ENCODE data around the gene DMXL2.

The DMXL2 gene, protein sequence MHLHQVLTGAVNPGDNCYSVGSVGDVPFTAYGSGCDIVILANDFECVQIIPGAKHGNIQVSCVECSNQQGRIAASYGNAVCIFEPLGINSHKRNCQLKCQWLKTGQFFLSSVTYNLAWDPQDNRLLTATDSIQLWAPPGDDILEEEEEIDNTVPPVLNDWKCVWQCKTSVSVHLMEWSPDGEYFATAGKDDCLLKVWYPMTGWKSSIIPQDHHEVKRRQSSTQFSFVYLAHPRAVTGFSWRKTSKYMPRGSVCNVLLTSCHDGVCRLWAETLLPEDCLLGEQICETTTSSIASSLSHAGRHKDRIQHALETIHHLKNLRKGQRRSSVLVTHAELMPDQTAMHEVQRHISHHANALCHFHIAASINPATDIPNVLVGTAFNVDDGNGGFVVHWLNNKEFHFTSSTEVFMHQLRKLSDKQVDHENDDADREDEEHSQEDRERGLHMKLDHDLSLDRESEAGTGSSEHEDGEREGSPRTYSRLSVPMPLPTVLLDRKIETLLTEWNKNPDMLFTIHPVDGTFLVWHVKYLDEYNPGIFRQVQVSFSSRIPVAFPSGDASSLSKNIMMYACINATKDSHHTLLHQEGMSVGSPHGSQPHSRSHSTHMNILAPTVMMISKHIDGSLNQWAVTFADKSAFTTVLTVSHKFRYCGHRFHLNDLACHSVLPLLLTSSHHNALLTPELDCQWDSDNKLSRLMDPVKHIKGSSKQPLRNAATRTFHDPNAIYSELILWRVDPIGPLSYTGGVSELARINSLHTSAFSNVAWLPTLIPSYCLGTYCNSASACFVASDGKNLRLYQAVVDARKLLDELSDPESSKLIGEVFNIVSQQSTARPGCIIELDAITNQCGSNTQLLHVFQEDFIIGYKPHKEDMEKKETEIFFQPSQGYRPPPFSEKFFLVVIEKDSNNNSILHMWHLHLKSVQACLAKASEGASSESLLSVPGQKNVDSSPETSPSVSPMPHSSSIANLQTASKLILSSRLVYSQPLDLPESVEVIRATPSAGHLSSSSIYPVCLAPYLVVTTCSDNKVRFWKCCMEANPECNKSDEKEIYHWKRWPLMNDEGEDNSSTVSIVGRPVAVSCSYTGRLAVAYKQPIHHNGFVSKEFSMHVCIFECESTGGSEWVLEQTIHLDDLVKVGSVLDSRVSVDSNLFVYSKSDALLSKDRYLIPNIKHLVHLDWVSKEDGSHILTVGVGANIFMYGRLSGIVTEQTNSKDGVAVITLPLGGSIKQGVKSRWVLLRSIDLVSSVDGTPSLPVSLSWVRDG (N-terminal part only)

DNA sequence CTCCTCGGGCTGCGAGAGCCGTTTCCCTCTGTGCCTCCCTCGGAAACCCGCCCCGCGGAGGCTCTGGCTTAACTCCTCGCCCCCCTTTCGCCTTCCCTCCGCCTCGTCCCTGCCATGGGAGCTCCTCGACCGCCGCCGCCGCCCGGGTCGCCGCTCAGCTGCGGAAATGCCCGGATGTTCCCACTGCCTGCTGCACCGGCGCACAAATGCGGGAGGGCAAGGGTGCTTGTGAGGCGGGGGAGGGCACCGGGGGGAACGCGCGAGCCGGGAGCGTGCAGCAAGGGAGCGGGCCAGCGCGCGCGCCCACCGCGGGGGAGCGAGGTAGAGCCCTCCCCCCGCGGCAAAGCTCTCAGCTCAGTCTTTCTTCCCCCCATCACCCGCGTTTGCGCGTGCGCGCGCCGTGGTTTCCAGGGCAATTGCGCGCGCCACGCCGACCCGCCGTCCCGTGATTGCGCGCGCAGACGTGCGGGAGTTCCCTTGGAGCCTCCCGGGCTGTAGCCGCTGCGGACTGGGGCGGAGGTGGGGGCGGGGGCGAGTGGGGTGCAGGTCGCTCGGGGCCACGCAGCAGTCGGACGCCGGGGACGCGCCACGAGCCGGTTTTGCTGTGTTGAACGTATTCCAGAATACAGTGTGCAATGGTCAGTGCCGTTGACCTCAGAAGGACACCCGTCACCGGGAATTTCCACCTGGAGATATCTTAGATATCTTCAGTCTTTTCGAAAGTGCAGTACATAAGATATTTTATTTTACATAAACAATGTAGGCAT lies at the start of gene DMXL2:
TSS of gene DMXL2 (minus strand) at position 168 of the 767 bp plus-strand sequence. CDS start 226 bp downstream, outside the sequence.
- TF ChIP-seq, protein P1, sequence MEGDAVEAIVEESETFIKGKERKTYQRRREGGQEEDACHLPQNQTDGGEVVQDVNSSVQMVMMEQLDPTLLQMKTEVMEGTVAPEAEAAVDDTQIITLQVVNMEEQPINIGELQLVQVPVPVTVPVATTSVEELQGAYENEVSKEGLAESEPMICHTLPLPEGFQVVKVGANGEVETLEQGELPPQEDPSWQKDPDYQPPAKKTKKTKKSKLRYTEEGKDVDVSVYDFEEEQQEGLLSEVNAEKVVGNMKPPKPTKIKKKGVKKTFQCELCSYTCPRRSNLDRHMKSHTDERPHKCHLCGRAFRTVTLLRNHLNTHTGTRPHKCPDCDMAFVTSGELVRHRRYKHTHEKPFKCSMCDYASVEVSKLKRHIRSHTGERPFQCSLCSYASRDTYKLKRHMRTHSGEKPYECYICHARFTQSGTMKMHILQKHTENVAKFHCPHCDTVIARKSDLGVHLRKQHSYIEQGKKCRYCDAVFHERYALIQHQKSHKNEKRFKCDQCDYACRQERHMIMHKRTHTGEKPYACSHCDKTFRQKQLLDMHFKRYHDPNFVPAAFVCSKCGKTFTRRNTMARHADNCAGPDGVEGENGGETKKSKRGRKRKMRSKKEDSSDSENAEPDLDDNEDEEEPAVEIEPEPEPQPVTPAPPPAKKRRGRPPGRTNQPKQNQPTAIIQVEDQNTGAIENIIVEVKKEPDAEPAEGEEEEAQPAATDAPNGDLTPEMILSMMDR (conservative IDR thresholded peaks at IDR 0.05; ENCODE audit: low read length), result no peak
- DNase-seq (ENCODE audit: low read depth), result peak; percentile 82
- H3K4me3 ChIP-seq (ENCODE audit: low read length), result peak within 1 kb of the TSS; percentile 84

DNA sequence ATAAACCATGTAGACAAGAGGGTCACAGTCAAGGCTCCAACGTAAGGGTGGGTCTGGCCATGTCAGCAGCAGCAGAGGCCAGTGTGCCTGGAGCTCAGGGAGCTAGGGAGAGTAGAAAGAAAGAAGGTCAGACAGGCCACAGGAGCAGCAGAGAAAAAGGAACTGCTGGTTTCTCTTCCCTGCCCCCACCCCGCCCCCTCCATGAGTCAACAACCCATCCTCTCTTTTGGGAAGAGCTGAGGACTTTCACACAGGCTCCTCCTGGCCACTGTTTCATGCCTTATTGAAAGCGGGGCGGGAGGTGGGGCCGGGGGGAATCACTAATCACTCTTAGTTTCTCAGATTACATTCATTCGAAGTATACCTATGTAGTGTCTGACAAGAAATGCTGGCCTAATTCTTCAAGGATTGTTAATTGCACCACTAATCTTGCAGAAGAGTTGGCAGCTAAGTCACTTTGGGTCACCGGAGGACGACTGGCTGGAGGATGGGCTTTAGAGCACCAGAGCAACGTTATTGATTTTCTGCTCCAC lies 49.6 kb upstream of the DMXL2 start:
- H3K4me3 ChIP-seq (ENCODE audit: low read length), result no peak overlapping the region
- TF ChIP-seq, protein P1 (conservative IDR thresholded peaks at IDR 0.05; ENCODE audit: low read length), result no peak
- no peak for DNase-seq (ENCODE audit: low read depth)

DNA sequence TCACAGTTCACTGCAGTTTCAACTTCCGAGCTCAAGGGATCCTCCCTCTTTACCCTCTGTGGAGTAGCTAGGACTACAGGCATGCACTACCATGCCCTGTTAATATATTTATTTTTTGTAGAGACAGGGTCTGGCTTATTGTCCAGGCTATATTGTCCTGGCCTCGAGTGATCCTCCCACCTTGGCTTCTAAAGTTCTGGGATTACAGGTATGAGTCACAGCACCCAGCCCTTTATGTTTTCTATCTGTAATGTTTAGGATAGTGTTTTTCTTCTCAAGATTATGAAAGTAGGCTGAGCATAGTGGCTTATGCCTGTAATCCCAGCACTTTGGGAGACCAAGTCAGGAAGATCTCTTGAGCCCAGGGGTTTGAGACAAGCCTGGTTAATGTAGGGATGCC lies 46.8 kb upstream of the DMXL2 start:
- no peak for DNase-seq (ENCODE audit: low read depth)
- no peak overlapping the region for H3K4me3 ChIP-seq (ENCODE audit: low read length)
- TF ChIP-seq, protein P1 (conservative IDR thresholded peaks at IDR 0.05; ENCODE audit: low read length), result no peak

GRCh38 chr15:51668446-51668845 lies 45.9 kb upstream of the DMXL2 start:
- TF ChIP-seq, protein P1 (conservative IDR thresholded peaks at IDR 0.05; ENCODE audit: low read length), result no peak
- H3K4me3 ChIP-seq (ENCODE audit: low read length), result no peak overlapping the region
- no peak for DNase-seq (ENCODE audit: low read depth)

DNA sequence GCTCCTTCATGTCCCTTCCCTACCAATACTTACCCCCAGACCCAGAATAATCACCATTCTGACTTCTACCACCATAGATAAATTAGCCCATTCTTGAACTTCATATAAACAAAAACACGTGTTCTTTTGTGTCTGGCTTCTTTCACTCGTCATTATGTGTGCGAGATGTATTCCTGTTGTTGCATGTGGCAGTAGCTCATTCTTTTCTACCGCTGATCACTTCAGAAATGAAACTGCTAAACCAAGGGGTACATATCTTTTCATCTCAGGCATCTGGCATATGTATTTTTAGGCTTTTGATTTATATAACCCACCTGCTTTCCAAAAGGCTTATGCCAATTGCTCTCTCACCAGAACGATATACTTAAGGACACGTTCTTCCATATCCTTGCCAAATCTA lies 44.9 kb upstream of the DMXL2 start:
- TF ChIP-seq, protein P1 (conservative IDR thresholded peaks at IDR 0.05; ENCODE audit: low read length), result no peak
- no peak overlapping the region for H3K4me3 ChIP-seq (ENCODE audit: low read length)
- no peak for DNase-seq (ENCODE audit: low read depth)

GRCh38 chr15:51661072-51661471 lies 38.5 kb upstream of the DMXL2 start:
- H3K4me3 ChIP-seq (ENCODE audit: low read length), result no peak overlapping the region
- TF ChIP-seq, protein P1 (conservative IDR thresholded peaks at IDR 0.05; ENCODE audit: low read length), result no peak
- no peak for DNase-seq (ENCODE audit: low read depth)

Measured in AG10803 (cell line).